Hepatic stellate cell (primary cell): ENCODE data around the gene OS9.

Source experiments
- DNase-seq: peaks from one replicate; pipeline ENCODE4 v3.0.0; 2011; ENCODE audit warnings: low spot score

Gene OS9

GRCh38 chr12:57735952-57736740 lies 42.2 kb downstream of the OS9 start:
- peak; percentile 74 for DNase-seq

- no peak for DNase-seq
Observed at GRCh38 chr12:57736741-57737466, 43.0 kb downstream of the OS9 start.

GRCh38 chr12:57737467-57738460 lies 43.8 kb downstream of the OS9 start:
- DNase-seq, result peak; percentile 59

DNA sequence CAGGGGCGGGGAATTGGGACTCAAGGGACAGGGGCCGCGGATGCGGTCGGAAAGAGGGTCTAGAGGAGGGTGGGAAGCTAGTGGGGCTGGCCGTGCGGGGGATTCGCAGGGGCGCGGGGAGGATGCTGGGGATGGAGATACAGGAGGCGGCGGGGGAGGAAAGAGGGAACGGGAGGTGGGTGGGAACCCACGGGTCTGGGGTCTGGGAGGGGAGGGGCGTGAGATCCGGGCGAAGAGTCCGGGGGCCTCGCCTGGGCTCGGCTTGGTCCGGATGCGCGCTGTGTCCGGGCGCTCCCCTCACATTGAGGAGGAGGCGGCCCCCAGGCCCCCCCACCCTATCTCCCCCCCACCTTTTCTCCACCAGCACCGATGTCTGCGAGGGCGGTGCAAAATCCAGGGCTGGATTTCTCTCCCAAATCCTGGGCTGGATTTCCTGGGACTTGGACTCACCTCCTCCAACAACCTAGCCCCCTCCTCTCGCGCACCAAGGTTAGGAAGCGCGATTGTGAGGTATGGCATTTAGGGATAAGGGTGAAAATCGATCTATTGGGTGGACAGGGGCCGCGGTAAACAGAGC lies 44.8 kb downstream of the OS9 start, which contains the start of gene AGAP2:
AGAP2 (minus strand) TSS at position 82 of the 577 bp plus-strand sequence. CDS start 496 bp downstream, outside the sequence.
- DNase-seq, result peak; percentile 55

DNA sequence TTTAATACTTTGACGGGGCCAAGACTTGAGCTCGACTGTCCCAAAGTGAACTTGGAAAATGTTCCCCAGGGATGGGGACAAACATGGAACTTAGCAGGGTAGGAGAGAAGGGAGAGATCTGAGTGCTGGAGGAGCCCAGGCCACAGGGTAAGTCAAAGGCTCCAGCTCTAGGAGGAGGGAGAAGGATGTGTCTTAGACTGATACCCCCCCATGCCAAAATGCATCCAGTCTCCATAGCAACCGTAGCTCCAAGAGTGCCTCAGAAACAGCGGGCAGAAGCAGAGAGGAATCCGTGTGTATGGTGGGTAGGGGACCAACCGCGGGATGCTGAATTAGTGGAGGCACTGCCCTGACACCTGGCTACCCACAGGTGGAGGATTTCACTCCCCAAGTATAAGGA lies 45.5 kb downstream of the OS9 start:
- no peak for DNase-seq

- DNase-seq, result no peak
Observed at GRCh38 chr12:57739914-57740538, 46.1 kb downstream of the OS9 start.

DNA sequence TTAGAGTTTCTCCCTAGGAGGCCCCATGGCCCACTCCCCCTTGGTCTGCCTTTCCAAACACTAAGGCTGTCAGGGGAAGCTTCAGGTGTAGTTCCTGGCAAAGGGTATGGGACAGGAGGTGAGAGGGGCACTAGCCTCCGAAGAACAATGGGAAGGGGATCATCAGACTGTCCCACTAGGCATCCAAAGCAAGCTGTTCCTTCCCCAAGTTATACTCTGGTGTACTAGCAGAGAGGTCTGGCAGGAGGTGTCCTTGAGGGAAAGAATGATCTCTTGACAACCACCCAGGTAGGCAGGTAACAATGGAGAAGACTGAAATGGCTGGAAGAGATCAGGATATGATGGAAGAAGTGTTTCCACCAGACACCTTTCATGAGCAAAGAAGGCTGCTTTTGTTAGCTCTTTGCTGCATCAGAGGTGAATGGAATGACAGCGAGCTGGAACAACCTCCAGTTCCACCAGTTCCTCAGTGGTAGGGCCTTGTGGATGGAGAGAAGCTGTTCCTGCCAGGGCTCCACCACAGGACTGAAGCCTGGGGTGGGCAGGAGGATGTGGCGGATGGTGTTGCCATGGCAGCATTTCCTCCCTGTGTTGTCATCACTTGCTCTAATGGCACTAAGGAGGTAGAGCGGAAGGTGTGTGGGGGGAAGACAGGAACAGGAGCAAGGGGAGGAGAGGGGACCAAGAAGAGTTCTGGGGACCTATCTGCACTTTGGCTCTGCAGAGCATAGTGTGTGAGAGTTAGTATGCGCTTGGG lies 46.9 kb downstream of the OS9 start:
- no peak for DNase-seq

- DNase-seq, result no peak
Observed at GRCh38 chr12:57741413-57741789, 47.5 kb downstream of the OS9 start.

GRCh38 chr12:57741844-57742738 lies 48.2 kb downstream of the OS9 start:
- no peak for DNase-seq

DNA sequence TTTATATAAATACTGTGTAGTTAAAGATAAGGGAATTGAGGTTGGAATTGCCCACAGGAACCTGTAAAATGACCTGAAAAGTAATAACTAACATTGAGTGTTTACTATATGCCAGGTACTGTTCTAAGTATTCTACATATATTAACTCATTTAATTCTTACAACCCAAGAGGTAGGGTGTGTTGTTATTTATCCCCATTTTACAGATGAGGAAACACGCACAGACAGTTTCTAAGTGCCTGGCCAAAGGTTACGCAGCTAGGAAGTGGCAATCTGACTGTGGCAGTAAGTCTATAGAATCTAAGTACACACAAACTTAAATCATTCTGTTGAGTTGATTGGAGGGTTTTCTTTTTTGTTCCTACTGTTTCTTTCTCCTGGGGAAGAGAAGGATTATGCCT lies 49.8 kb downstream of the OS9 start:
- no peak for DNase-seq

DNA sequence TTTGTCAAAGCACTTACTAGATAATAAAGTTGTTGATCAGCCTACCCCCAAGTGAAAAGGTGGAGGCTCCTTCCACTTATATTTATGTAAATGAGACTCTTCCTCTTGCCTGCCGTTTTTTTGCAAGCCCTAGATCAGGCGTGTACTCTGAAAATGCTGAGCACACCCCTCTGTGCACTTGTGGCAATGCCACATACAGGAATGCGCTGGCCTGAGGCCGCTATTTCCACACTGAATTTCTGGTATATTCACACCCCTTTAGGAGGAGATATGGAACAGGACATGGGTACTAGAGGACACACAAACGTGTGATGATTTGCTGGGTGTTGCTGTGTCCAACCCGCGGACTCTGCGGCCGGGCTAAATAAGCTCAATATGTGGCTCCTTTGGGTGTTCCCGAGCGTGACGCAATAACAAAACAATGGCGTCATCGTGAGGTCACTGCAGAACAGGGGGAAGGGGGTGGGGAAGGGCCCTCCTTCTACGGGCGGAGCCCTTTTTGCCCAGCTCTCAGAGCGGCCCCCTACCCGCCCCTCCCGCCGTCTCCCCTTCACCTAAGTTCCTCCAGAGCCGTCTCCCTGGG lies 50.4 kb downstream of the OS9 start:
- DNase-seq, result peak; percentile 85

DNA sequence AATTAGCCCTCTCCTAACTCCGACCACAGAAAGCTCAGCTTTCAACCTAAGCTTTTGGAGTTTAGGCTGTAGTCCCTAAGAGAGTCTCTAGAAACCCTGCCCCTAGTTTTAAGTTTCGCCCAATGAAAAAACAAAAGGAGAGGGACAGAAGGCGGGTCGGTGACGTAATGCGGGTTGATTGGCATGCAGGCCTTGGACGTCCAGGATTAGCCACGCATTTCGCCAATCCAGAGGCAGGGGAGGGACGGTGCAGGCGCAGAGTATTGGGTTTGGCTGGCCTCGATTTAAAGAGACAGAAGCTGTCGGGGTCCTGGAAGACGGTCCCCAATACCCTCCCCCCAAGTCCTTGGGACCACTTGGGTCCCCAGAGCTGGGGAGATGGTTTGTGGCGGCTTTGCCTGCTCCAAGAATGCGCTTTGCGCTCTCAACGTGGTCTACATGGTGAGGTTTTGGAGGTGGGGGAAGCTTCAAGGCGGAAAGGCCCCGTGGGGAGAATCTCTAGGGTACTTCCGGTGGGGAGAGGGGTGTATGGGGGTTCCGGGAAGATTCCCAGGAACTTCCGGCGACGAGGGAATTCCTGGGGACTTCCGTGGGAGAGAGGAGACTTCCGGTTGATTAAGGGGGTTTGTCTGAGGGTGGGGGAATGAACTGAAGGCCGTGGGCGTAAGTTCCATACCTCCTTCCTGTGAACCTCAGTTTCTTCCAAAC lies 51.0 kb downstream of the OS9 start, which contains the start of gene TSPAN31:
TSPAN31 (plus strand) TSS at position 263 of the 708 bp plus-strand sequence; CDS start at position 379, 116 bp downstream.
- peak; percentile 96 for DNase-seq

DNA sequence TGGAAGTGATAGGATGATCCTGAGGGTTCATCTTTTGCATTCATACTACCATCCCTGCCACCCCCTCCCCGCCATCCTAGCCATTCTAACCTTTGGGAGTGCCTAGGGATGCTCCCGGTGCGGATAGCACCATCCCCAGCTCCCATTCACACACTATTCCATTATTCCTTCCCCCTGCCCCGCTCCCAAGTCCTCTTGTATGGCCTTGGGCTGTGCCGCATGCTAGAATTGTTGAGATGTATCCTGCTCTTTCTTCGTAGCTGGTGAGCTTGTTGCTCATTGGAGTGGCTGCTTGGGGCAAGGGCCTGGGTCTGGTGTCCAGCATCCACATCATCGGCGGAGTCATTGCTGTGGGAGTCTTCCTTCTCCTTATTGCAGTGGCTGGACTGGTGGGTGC lies 51.6 kb downstream of the OS9 start:
- no peak for DNase-seq

- no peak for DNase-seq
Observed at GRCh38 chr12:57746025-57746424, 52.1 kb downstream of the OS9 start.

GRCh38 chr12:57749061-57749460 lies 55.1 kb downstream of the OS9 start:
- no peak for DNase-seq

- DNase-seq, result no peak
Observed at GRCh38 chr12:57750561-57751431, 56.9 kb downstream of the OS9 start.

GRCh38 chr12:57751432-57751787 lies 57.5 kb downstream of the OS9 start:
- no peak for DNase-seq
